Lower leg skin (tissue), 4 donors: ENCODE measurements around the gene SPAG17. TPM values are rescaled to one million over a fixed set of nuclear protein-coding genes. Genes with fewer than 3 reads are reported as not detected.

Source experiments
- DNase-seq, 2 donors: peaks; one replicate each; pipeline ENCODE4 v3.0.0-alpha.2; 2019; ENCODE audit warnings: low spot score in 2 of 2
- H3K4me3 ChIP-seq: fragments of 200-600 bp; sonication (generic); 2 replicates; pipeline ENCODE4 v1.5.1; 2017; ENCODE audit warnings: mild to moderate bottlenecking, low read depth; ENCODE audit not compliant: poor library complexity, severe bottlenecking
- POLR2A ChIP-seq, 2 donors: fragments of 450-650 bp; IDR thresholded peaks; one replicate each; pipeline ENCODE4 v1.6.1; 2016 to 2017; ENCODE audit warnings: antibody characterized with exemption in 2 of 2, mild to moderate bottlenecking in 1 of 2, moderate library complexity in 1 of 2
- WGBS, 2 donors: methylation state at CpG; one replicate each; pipeline ENCODE4 v1.1.5; 2018; 5-methylcytosine and 5-hydroxymethylcytosine counted together
- intact Hi-C: fragments of 100-400 bp; cut with DNase I; formaldehyde crosslinking; loops from one replicate; pipeline ENCODE4 v1.15.0; 2023; ENCODE audit warnings: low total_unique reads
- total RNA-seq, 4 donors: library from RNA; depleted of rRNA; stranded (reverse); fragments of >200 nt; gene quantifications; one replicate each; pipeline ENCODE4 v1.1.0, GENCODE V29; 2016
- TF ChIP-seq, protein P1 (sequence below), 3 donors: fragments of 450-650 bp; IDR thresholded peaks; one replicate each; pipeline ENCODE4 v1.5.1; 2016; ENCODE audit warnings: antibody characterized with exemption in 3 of 3, mild to moderate bottlenecking in 3 of 3, moderate library complexity in 2 of 3

SPAG17 gene
- total RNA-seq, 4 donors from 2014 or later, result 3.3 to 7.9 TPM; not detected in 2

GRCh38 chr1:118101515-118101844 is 83.5 kb downstream of the SPAG17 start:
- TF ChIP-seq, protein P1, sequence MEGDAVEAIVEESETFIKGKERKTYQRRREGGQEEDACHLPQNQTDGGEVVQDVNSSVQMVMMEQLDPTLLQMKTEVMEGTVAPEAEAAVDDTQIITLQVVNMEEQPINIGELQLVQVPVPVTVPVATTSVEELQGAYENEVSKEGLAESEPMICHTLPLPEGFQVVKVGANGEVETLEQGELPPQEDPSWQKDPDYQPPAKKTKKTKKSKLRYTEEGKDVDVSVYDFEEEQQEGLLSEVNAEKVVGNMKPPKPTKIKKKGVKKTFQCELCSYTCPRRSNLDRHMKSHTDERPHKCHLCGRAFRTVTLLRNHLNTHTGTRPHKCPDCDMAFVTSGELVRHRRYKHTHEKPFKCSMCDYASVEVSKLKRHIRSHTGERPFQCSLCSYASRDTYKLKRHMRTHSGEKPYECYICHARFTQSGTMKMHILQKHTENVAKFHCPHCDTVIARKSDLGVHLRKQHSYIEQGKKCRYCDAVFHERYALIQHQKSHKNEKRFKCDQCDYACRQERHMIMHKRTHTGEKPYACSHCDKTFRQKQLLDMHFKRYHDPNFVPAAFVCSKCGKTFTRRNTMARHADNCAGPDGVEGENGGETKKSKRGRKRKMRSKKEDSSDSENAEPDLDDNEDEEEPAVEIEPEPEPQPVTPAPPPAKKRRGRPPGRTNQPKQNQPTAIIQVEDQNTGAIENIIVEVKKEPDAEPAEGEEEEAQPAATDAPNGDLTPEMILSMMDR (IDR thresholded peaks at IDR 0.05), result no peak
- no peak for TF ChIP-seq POLR2A (IDR thresholded peaks at IDR 0.05)
- H3K4me3 ChIP-seq, result no peak overlapping the region
- intact Hi-C loops, result no loop called here
- DNase-seq, result no peak
- 43 to 46% methylated on average over 9 of the region's 9 CpGs for WGBS, 2 donors

- TF ChIP-seq POLR2A (IDR thresholded peaks at IDR 0.05), result no peak
- TF ChIP-seq, protein P1 (IDR thresholded peaks at IDR 0.05), result no peak
- no peak for DNase-seq
- intact Hi-C loops, result no loop called here
Measured at GRCh38 chr1:118100686-118101514, 84.1 kb downstream of the SPAG17 start.

DNA sequence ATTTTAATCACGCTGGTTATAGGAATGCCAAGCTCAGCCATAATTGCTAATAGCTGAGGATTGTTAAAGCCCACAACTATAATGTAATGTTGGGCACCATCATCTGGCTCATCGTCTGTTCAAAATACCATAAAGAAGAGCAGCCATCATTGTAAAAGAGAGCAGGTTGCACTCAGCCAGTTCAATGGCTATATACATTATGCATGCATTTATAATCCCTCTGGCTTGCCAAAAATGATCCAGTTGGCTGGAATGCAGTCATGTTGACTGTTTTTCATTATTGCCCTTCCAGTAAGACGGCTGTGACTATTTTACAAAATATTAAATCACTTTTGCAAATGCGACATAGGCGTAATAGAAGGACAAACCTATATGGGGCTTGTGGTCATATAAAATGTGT is 85.3 kb downstream of the SPAG17 start:
- WGBS, 2 donors, result 51 to 60% methylated on average over 5 of the region's 5 CpGs
- no peak overlapping the region for H3K4me3 ChIP-seq
- no peak for DNase-seq
- intact Hi-C loops, result no loop called here
- TF ChIP-seq POLR2A (IDR thresholded peaks at IDR 0.05), result no peak
- TF ChIP-seq, protein P1 (IDR thresholded peaks at IDR 0.05), result no peak

More at GRCh38 chr1:118100686-118101514, 84.1 kb downstream of the SPAG17 start:
- H3K4me3 ChIP-seq, result no peak overlapping the region

- no peak overlapping the region for H3K4me3 ChIP-seq
- DNase-seq, result no peak
- TF ChIP-seq POLR2A (IDR thresholded peaks at IDR 0.05), result no peak
- TF ChIP-seq, protein P1 (IDR thresholded peaks at IDR 0.05), result no peak
- 58 to 59% methylated on average over 3 of the region's 3 CpGs for WGBS, 2 donors
- intact Hi-C loops, result no loop called here
Measured at GRCh38 chr1:118097622-118098348, 87.2 kb downstream of the SPAG17 start.

GRCh38 chr1:118093017-118093416 is 92.0 kb downstream of the SPAG17 start:
- H3K4me3 ChIP-seq, result no peak overlapping the region
- intact Hi-C loops, result no loop called here
- TF ChIP-seq, protein P1 (IDR thresholded peaks at IDR 0.05), result no peak
- TF ChIP-seq POLR2A (IDR thresholded peaks at IDR 0.05), result no peak
- DNase-seq, result no peak
